Adrenal gland (tissue), 5 donors: ENCODE data around the gene PSG4.
"Not testable (repeated sequence)": the region's sequence is repeated elsewhere in the genome, so short reads cannot be mapped to it uniquely, and the experiment has no call there.

ENCODE experiments used
- CTCF ChIP-seq, 6 experiments: fragments of 450-650 bp in 4 of 6; fragments of 200-600 bp in 2 of 6; sonication (generic) in 1 of 6; IDR thresholded peaks; 1 replicate in 5 of 6; 2 replicates in 1 of 6; pipeline versions ENCODE4 v1.5.1 to v1.8.0; 2016 to 2021; ENCODE audit warnings: antibody characterized with exemption in 6 of 6, mild to moderate bottlenecking in 2 of 6, moderate library complexity in 1 of 6
- POLR2A ChIP-seq, 2 donors: fragments of 450-650 bp; IDR thresholded peaks; one replicate each; pipeline ENCODE4 v1.6.1; 2017; ENCODE audit warnings: antibody characterized with exemption in 2 of 2, mild to moderate bottlenecking in 2 of 2, moderate library complexity in 1 of 2
- donor health status: DM: no; HTN: no; CAD: no.

GRCh38 chr19:43197666-43198397 is 7.6 kb downstream of the PSG4 start:
- TF ChIP-seq CTCF, POLR2A (IDR thresholded peaks at IDR 0.05): not testable (repeated sequence)
